HG03135 (cell line): Measurements from ENCODE around the gene MCAM.

Experiments
- ATAC-seq: cut with Tn5 transposase; IDR thresholded peaks from one replicate; pipeline ENCODE4 v1.9.1; 2021; ENCODE audit warnings: mild to moderate bottlenecking, moderate library complexity; ENCODE audit not compliant: unreplicated experiment

Gene MCAM

DNA sequence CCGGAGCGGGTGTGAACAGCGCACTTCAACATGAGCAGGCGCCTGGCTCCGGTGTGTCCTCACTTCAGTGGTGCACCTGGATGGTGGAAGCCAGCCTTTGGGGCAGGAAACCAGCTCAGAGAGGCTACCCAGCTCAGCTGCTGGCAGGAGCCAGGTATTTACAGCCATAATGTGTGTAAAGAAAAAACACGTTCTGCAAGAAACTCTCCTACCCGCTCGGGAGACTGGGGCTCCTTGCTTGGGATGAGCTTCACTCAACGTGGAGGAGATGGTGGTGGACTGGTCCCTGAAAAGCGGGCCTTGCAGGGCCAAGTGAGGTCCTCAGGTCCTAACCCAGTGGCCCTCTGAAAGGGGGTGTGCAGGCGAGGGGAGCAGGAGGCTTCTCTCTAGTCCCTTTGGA, 7.5 kb downstream of the MCAM start:
- no peak for ATAC-seq

DNA sequence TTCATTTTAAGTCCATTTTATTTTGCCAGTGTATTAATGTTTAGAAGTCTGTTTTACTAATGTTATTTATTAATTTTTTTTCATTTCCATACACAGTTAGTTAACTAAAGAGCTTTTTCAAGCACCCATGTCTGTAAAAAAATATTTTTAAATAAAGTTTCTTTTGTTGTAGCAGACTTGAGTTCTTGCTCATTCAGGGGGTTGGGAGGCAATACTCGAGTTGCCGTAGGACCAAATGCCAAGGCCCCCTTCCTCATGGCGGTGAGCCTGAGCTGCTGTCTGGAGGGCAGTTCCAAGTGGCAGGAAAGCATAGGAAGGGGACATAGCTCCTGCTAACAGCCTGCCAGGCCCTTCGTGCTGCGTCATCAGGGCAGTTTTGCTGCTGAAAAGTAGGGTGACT, 9.0 kb downstream of the MCAM start:
- no peak for ATAC-seq

DNA sequence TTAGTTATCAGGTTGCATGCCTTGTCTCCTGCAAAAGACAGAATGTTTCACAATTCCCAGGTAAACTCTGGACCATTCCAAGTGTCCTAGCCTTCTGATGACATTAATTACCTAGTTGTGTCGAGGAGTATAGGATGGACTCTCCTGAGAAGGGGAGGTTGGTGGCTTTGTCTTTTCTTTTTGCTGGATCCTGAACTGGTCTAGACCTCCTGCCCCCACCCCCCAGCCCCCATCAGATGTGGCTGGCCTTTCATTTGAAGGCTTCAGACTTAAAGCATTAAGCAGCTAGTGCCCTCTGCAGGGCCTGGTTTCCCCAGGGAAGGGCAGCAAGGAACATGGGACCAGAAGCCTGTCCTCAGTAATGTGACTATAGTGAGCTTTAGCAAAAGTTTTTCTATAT, 9.7 kb downstream of the MCAM start:
- ATAC-seq: no peak

DNA sequence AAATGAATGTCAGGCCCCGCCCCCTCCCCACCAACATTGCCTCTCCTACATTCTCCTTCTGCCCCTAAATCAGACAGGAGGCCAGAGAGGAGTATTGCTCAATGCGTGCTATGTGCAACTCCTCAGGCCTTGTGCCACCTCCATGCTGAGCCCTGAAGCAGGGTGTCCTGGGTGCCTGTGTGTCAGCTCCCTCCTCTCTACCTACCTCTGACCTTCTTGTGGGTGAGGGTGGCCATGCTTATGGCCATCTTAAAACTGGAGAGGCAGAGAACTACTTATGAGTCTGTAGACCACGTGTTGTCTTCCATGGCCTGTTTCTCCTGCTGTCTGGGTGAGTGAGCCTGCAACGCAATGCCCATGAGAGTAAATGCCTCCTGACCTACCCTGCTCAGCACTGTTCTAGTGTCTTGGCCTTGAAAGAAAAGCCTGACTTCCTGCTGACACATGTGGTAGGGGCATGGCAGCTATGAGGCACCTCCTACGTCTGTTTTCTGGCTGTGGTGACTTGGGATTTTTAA, 10.5 kb downstream of the MCAM start:
- no peak for ATAC-seq

DNA sequence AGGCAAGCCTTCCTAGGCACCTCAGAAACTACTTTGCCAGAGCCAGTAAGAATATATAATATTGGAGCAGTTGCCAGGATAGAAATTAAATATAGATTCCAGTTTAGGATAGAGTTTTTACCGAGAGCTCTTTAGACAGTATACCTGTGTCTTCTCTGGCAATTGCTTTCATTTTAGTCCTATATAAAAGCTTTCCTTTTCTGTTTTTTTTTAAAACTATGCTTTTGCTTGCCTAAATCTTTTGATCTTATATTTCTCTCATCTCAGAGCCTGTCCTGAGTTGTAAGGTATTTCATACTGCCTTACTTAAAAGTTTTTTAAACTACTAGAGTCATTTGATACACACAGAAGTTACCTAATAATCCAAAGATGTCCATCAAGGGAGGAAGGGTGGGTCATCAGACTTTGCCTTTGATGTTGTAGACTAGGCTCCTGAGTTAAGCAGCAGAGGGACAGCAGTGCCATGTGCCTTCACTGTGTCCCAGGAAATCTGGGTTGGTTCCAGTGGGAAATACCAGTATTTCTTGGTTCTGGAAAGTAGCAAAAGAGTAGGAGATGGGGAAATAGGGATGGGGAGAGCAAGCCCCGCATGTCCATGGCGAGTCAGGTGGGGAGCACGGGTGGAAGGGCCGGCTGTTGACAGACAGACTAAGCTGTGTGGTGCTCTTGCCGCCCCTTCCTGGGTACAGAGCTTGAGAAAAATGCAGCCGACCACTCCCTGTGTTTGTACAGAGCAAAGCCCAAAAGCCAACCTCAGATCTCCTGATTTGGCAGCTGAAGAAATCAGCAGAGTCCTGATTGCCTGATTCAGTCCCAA, 11.2 kb downstream of the MCAM start:
- no peak for ATAC-seq

DNA sequence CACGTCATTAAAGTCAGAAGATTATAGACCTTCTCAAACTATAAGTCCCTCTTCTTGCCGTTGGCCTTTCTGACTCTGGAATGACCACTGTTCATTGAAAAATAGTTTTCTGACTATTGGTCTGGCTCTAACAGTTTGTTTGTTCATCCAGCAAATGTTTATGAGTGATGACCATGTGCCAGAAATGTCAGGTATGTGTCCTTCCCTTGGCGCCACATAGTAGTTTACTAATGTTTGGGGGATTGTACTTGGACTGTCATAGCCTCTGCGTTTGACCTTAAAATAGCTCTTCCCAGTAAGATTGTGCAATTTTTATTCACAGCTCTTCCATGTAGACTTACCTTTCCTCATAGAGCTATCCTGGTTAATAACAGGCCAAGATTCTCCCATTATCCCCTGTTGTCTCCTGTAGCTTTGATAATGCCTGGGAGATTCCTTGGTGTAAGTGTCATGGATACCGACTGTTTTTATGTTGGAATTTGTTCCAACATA, 13.7 kb downstream of the MCAM start:
- no peak for ATAC-seq

DNA sequence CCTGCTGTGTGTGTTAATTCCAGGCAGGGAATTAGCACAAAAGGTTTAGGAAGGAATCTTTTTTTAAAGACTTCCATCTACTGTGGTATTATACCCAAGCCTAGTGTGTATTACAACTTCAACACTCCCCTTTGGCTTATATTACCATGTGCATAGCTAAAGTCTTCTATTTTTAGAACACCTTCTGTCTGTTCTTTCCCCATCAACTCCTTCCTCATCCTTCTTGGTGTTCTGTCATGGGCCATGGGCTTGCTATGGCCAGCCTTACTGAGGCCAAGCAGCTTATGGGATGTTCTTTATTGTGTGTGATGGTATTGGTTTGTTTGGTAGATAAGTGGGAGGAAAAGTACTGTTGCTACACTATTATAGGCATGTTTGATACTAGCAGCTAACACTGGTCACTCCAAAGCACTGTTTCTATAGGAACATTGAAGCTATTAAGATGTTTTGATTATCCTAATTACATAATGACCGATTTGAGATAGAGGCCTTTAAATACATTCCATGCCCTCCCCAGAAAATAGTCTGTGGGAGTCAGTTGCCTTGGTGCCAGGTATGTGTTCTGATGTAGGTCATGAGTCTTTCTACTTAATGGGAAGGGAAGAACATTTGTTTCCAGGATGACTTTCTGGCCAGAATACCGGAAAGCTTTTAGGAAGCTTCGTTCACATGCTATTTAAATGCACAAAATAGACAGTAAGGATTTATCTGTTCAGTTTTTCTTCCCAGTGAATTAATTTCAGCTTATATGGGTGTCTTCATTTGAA, 16.5 kb downstream of the MCAM start:
- no peak for ATAC-seq

DNA sequence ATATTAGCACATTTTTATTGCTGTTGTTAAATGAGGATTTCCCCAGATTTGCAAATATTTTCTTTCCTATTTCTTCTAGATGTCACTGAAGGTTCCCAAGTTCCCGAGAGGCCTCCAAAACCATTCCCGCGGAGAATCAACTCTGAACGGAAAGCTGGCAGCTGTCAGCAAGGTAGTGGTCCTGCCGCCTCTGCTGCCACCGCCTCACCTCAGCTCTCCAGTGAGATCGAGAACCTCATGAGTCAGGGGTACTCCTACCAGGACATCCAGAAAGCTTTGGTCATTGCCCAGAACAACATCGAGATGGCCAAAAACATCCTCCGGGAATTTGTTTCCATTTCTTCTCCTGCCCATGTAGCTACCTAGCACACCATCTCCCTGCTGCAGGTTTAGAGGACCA, 17.5 kb downstream of the MCAM start:
- no peak for ATAC-seq

DNA sequence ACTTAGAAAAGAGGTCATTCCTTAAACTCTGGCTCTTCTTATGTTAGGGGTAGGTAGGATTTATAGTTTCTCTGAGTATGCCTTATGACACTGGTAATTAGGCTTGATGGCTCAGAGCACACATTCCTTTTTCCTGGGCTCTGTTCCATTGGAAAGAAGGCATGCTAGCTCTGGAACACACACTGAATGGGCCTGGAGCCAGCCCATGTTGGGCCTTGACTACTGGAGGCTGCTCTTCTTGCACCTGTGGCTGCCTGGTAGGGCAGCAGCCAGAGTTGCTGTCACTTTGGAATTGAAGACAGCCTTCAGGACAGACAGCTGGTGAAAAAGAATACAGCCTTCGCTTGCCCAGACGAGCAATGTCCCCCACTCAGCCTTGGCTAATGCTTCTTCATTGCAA, 18.2 kb downstream of the MCAM start:
- ATAC-seq: no peak

DNA sequence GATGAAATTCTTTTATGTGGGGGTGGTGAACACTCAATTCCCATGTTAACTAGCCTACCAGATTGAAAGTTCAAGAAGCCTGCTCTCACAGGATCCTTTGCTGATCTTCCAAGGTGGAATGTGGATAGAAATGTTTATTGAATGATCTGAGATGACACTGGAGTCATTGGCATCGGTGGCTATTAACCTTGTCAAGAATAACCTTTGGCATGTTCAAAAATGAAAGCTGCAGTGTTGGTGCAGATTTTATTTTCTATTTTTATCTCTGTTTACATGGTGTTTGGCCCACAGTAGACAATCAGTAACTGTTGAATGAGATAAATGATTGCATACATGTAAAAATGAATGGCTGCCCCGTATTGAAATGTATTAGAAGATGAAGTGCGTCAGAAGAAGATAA, 19.0 kb downstream of the MCAM start:
- no peak for ATAC-seq

DNA sequence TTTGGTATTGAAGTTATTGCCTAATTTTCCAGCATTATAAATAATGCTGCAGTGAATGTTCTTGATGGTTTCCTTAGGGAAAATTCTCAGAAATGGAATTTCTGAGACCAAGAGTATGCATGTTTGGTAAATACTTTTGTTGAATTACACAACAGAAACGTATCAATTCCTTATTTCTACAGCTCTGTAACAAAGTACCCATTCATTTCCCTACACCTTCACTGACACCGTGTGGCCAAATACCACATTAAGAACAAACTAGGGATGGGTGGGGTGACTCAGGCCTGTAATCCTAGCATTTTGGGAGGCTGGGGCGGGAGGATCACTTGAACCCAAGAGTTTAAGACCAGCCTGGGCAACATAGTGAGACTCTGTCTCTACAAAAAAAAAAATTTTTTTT, 21.8 kb downstream of the MCAM start:
- no peak for ATAC-seq

DNA sequence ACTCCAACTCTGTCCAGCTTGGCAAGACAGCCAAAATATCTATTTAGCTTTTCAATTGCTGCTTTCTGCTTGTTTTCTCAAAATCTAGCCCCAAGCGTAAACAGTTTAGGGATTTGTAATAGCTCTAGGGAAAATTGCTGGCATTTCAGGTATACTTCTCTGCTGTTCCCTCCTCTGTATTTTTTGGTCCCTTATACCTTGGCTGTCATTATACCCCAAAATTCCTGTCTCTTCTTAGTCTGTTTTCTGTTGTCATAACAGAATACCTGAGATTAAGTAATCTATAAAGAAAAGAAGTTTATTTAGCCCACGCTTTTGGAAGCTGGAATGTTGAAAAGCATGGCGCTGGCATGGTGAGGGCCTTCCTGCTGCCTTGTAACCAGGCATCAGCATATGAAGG, 23.5 kb downstream of the MCAM start:
- ATAC-seq: no peak

DNA sequence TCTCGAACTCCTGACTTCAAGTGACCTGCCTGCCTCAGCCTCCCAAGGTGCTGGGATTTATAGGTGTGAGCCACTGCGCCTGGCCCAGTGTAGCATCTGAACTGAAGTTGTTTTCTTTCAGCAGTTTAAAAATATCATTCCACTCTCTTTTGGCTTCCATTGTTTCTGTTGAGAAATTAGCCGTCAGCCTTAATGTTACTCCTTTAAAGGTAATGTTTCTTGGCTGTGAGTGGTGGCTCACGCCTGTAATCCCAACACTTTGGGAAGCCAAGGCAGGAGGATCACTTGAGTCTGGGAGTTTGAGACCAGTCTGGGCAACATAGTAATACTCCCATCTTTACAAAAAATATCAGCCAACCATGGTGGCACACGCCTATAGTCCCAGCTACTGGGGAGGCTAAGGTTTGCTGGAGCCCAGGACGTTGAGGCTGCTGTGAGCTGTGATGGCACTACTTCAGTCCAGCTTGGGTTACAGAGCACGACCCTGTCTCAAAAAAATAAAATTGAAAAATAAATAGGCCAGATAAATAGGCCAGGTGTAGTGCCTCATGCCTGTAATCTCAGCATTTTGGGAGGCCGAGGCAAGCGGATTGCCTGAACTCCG, 25.9 kb downstream of the MCAM start:
- no peak for ATAC-seq

DNA sequence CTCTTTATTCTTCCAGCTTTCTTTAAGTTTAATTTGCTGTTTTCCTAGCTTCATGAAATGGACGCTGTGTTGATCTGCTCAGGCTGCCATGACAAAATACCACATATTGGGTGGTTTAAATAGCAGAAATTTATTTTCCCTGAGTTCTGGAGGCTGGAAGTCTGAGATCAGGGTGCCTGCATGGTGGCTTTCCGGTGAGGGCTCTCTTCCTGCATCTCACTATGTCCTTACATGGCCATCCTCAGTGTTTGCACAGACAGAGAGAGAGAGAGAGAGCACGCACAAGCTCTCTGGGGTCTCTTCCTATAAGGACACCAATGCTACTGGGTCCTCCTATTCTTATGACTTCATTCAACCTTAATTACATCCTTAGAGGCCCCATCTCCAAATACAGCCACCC, 28.7 kb downstream of the MCAM start:
- ATAC-seq: no peak

DNA sequence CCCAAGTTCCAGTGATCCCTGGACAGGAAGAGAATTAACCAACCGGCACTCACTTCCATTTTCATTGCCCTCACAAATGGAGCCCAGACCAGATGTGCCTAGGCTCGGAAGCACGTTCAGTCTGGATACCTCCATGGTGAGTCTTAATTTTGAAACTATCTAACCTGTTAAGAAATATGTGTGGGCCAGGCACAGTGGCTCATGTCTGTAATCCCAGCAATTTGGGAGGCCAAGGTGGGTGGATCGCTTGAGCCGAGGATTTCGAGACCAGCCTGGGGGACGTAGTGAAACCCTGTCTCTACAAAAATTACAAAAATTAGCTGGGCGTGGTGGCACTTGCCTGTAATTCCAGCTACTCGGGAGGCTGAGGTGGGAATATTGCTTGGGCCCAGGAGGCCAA, 31.5 kb downstream of the MCAM start:
- ATAC-seq: no peak

DNA sequence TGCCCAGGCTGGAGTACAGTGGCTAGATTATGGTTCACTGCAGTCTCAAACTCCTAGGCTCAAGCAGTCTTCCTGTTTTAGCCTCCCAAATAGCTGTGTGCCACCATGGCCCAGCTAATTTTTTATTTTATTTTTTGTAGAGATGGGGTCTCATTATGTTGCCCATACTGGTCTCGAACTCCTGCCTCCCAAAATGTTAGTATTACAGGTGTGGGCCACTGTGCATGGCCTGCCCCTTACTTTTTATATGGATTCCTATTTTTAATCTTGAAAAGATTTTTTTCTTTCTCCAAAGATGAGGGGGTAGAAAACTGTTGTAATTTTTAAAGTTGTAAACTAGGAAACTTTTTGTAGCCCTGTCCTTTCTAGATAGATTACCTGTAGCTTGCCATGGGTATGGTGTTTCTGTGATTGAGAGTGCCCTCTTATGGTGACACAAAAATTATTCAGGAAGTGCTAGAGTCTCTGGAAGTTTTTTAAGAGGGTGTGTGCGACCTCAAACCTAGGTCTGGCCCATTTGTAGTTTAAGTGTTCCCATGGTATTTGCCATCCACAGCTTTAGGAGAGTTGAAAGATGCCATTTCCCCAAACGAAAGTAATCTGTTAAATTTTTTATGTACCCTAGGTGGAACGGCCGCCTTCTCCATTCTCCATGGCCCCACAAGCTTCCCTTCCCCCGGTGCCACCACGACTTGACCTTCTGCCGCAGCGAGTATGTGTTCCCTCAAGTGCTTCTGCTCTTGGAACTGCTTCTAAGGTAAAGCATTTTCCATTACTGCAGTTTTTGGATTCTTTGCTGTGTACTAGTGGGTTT, 32.4 kb downstream of the MCAM start:
- ATAC-seq: no peak

DNA sequence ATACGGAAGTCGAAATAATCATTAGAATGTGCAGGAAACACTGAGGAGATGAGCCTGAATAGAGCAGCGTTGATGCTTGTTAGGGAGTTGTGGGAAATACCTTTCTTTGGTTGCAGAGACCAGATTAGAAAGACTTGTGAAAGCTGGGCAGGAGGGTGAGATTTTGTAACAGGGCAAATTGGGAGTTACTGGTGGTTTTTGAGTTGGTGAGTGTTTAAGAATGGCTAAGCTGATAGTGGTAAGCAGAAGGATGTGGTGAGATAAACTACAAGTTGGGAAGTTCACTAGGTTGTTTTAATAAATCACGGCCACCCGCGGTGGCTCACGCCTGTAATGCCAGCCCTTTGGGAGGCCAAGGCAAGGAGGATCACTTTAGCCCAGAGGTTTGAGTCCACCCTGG, 34.4 kb downstream of the MCAM start:
- ATAC-seq: no peak

DNA sequence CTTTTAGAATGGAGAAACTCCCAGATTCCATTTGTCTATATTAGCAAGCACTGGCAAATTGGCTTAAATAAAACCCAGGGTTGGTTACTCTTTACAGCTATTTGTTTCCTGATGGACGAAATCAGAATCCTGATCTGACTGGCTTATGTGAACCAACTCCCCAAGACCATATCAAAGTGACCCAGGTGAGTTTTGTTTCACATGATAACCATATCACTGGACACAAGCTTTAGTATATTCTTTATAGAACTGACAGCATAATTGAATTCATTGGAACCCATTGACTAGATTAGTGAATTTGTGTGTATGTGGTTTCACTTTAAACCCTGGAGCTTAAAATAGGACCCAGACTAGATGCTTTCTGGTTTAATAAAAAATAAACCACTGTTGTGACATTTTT, 39.3 kb downstream of the MCAM start:
- ATAC-seq: no peak

DNA sequence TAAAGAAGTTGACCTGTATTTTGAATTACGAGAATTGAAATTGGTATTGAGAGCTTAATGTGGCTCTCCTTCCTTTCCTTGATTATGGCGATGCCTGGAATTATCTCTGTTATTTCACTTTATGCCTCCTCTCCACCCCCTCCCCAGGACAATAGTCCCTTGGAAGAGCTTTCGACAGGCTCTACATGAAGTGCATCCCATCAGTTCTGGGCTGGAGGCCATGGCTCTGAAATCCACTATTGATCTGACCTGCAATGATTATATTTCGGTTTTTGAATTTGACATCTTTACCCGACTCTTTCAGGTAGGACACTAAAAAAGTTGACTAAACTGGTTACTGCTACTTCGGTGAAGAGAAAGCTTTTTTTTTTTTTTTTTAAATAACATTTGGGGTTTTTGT, 43.2 kb downstream of the MCAM start:
- ATAC-seq: no peak

DNA sequence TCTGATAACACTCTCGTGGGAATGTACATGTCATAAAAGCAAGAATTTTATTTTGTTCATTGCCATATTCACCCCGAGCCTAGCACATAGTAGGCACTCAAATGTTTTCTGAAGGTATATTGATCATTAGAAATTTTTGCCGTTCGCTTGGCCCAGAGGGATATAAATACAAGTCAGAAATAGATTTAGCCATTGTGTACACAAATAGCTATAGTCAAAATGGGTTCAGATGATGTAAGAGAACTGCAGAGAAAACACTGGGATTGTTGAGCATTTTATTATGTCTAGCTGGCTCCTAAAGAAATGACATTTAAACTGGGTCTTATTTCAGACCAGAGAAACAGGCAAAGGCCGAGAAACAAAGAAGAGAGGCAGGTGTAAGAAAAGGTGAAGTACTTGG, 49.3 kb downstream of the MCAM start:
- ATAC-seq: no peak
